Upper lobe of left lung (tissue), 4 donors: ENCODE results near the gene MYT1.

ENCODE experiments used
- CTCF ChIP-seq, 6 experiments: fragments of 450-650 bp in 4 of 6; fragments of 200-600 bp in 2 of 6; sonication (generic) in 2 of 6; IDR thresholded peaks; one replicate each; pipeline ENCODE4 v1.5.1; 2016 to 2019; ENCODE audit warnings: antibody characterized with exemption in 6 of 6
- EP300 ChIP-seq, 4 donors: sonication (generic); formaldehyde crosslinking; IDR thresholded peaks; one replicate each; pipeline ENCODE4 v1.5.1; 2017; ENCODE audit warnings: antibody characterized with exemption in 4 of 4, control low read depth in 2 of 4
- POLR2AphosphoS5 ChIP-seq, 2 donors: sonication (generic); formaldehyde crosslinking; IDR thresholded peaks; one replicate each; pipeline ENCODE4 v1.5.1; 2017; ENCODE audit warnings: antibody characterized with exemption in 2 of 2

DNA sequence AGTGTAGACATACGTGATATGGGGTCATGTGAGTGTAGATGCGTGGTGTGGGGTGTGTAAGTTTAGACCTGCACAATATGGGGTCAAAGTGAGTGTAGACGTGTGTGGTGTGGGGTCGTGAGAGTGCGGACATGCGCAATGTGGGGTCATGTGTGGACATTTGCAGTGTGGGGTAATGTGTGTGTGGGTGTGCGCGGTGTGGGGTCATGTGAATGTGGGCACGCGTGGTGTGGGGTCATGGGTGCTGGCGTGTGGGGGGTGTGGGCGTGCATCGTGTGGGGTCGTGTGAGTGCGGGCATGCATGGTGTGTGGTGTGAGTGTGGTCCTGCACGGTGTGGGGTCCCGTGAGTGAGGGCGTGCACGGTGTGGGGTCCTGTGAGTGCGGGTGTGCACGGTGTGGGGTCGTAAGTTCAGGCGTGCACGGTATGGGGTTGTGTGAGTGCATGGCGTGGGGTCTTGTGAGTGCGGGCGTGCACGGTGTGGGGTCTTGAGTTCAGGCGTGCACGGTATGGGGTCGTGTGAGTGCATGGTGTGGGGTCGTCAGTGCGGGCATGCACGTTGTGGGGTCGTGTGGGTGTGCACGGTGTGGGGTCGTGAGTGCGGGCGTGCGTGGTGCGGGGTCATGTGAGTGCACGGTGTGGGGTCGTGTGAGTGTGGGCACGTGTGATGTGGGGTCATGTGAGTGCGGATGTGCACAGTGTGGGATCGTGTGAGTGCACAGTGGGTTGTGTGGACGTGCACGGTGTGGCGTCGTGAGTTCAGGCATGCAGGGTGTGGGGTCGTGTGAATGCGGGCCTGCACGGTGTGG is 105.6 kb downstream of the MYT1 start:
- TF ChIP-seq EP300 (IDR thresholded peaks at IDR 0.05) (no peak), CTCF (IDR thresholded peaks at IDR 0.05) (no peak), POLR2AphosphoS5 (IDR thresholded peaks at IDR 0.05) (no peak)
